Measurements from ENCODE around the gene TAF3. TPM values are rescaled to one million over a fixed set of nuclear protein-coding genes. Genes with fewer than 3 reads are reported as not detected.

TAF3 gene
- total RNA-seq, 3 donors from 2014 or later = 7.4 to 9.7 (median 9.2) TPM

DNA sequence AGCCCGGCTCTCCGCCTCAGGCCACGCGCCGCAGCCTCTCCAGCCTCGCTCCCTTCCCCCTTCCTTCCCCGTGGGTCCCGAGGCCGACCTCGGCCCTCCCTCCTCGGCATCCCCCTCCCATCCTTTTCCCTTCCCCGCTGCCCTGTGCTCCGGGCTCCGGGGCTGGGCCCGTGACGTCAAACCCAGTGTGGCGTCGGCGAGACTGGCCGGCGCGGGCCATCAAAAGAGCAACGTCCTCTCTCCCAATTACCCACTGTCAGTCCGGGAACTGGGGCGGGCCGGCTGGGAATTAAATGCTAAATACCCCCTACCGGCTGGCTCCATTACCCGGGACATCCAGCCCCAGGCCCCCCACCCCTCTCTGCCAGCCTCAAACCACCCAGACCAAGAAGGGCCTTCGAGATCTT lies 233.5 kb downstream of the TAF3 start:
- DNase-seq (ENCODE audit: low spot score in 2 of 2) = no peak
- Histone ChIP-seq H3K27ac (peak overlapping the region; percentile 91 to 96), H3K27me3 (peaks cover 0 to 59% of the 10 kb centered on the region in 2 donors), H3K9me3 (no peaks in the 10 kb centered on the region), H3K4me3 (peak overlapping the region; percentile 20 to 87 (median 72)), H3K4me1 (no peaks in the 10 kb centered on the region), H3K36me3 (no peaks in the 10 kb centered on the region)
- intact Hi-C loops (cut with DNase I; ENCODE audit: low total_unique reads) = no loop called here
- TF ChIP-seq POLR2AphosphoS5 (IDR thresholded peaks at IDR 0.05) (no peak), POLR2A (IDR thresholded peaks at IDR 0.05) (no peak)

DNA sequence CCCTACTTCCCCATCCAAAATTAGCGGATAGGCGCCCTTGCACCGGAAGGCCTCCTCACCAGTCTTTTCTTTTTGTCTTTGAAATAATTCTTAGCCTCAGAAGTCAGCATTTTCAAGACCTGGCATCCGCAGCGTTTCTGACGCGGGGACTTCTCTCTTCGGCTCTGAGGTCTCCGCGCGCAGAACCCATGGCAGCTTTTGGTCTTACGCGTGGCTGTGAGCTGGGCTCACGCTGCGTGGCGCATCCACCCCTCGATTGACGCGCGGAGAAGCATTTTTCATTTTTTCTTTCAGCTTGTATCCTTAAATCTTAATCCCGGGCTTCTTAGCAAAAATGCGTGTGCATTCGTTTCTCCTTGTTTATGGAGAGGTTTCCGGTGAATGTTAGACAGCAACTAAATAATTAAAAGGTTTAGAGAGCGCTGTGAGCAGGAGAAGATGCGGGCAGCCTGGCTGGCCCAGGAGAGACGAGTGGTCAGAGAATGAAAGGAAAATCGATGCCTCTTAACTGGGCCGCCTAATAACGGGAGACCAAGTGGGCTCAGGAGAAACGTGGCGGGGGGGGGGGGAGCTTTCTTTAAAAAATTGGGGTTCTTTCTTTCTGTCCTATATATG lies 234.1 kb downstream of the TAF3 start:
- DNase-seq (ENCODE audit: low spot score in 2 of 2) = no peak
- Histone ChIP-seq H3K36me3 (no peaks in the 10 kb centered on the region), H3K27ac (peak overlapping the region; percentile 91 to 96), H3K4me3 (peak overlapping the region in 2 of 3 donors; percentile 72 to 87), H3K9me3 (no peaks in the 10 kb centered on the region), H3K27me3 (peaks cover 0 to 56% of the 10 kb centered on the region in 2 donors), H3K4me1 (no peaks in the 10 kb centered on the region)
- TF ChIP-seq, protein P1, sequence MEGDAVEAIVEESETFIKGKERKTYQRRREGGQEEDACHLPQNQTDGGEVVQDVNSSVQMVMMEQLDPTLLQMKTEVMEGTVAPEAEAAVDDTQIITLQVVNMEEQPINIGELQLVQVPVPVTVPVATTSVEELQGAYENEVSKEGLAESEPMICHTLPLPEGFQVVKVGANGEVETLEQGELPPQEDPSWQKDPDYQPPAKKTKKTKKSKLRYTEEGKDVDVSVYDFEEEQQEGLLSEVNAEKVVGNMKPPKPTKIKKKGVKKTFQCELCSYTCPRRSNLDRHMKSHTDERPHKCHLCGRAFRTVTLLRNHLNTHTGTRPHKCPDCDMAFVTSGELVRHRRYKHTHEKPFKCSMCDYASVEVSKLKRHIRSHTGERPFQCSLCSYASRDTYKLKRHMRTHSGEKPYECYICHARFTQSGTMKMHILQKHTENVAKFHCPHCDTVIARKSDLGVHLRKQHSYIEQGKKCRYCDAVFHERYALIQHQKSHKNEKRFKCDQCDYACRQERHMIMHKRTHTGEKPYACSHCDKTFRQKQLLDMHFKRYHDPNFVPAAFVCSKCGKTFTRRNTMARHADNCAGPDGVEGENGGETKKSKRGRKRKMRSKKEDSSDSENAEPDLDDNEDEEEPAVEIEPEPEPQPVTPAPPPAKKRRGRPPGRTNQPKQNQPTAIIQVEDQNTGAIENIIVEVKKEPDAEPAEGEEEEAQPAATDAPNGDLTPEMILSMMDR (IDR thresholded peaks at IDR 0.05) = no peak
- TF ChIP-seq POLR2AphosphoS5 (IDR thresholded peaks at IDR 0.05) = no peak
- intact Hi-C loops (cut with DNase I; ENCODE audit: low total_unique reads) = no loop called here

DNA sequence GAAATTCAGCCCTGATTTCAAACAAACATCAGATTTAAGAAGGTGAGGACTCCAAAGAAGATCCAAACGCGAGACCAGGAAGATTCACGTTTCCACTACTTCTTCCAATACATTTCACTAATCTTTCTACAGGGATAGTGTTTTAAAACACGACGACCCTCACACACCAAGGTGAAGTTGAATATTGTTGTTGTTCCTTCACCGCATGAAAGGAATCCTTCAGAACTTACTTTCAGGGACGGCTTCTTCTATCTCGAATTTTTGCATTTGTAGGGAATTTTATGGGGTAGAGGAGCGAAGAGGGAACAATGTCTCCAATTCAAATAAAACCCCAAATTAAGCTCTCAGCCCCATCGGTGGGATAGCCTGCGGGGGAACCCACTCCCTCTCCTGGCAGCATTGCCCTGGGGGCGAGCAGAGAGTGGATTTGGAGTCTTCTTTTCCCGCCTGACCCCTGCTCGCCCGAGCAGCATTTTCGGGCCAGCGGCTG lies 234.7 kb downstream of the TAF3 start:
- no peak for TF ChIP-seq POLR2AphosphoS5 (IDR thresholded peaks at IDR 0.05)
- TF ChIP-seq, protein P1 (IDR thresholded peaks at IDR 0.05) = peak in 1 of 3 donors; percentile 94
- Histone ChIP-seq H3K9me3 (no peaks in the 10 kb centered on the region), H3K4me1 (no peaks in the 10 kb centered on the region), H3K27ac (peak overlapping the region; percentile 91 to 96), H3K27me3 (peaks cover 0 to 51% of the 10 kb centered on the region in 2 donors), H3K36me3 (no peaks in the 10 kb centered on the region), H3K4me3 (peak overlapping the region; percentile 43 to 87 (median 72))
- intact Hi-C loops (cut with DNase I; ENCODE audit: low total_unique reads) = no loop called here
- DNase-seq (ENCODE audit: low spot score in 2 of 2) = no peak

DNA sequence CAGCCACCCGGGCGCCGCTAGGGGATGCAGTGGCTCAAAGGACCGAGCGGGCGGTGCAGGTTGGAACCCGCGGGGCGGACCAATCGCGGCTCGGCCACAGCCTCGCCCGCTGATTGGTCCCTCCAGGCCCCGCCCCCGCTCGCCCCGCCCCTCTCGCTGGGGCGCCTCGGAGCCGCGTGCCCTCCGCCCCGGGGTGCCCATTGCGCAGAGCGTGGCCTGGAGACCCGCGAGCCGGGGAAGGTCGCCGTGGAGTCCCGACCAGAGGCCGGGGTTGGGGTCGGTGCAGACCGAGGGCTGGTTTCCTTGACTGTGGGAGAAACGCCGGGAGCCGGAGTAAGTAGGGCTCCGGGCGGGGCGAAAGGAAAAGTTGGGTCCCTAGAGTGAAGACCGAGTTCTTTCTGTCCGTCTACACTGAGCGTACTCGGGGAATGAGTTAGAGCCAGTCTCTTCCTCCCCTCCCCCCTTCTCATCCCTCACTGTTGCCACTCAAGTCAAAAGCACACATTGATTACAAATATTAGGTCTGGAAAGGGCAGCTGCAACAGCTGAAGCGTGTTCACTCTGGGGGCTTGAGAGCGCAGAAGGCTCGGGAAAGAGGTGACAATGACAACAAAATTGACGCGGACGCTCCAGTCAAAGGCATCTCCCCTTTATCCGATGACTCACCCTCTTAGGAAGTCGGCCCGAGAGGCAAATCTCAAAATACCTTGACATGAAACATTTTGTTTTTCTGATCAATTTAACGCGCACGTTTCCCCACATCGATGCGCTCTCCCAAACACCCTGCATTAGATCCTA lies 235.3 kb downstream of the TAF3 start:
- peaks cover 0 to 50% of the 10 kb centered on the region in 2 donors for H3K27me3 ChIP-seq
- DNase-seq (ENCODE audit: low spot score in 2 of 2) = peak; percentile 91 to 93

DNA sequence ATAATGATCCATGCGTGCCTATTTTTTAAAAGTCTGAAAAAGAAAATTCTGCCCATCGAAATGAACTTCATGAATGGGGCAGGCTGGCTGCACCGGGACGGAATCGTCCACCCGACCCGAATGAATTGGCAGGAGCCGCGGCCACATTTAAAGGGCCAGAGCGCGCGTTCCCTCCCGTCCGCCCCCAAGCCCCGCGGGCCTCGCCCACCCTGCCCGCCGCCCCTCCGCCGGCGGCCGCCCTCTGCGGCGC lies 235.9 kb downstream of the TAF3 start:
- Histone ChIP-seq H3K27me3 (peaks cover 0 to 47% of the 10 kb centered on the region in 2 donors), H3K27ac (peak overlapping the region; percentile 91 to 96), H3K4me3 (peak overlapping the region; percentile 43 to 87 (median 72)), H3K4me1 (no peaks in the 10 kb centered on the region), H3K9me3 (no peaks in the 10 kb centered on the region), H3K36me3 (no peaks in the 10 kb centered on the region)
- intact Hi-C loops (cut with DNase I; ENCODE audit: low total_unique reads) = no loop called here
- peak in 1 of 2 donors; percentile 69 for DNase-seq (ENCODE audit: low spot score in 2 of 2)
- TF ChIP-seq, protein P1 (IDR thresholded peaks at IDR 0.05) = no peak
- TF ChIP-seq POLR2A (IDR thresholded peaks at IDR 0.05) (no peak), POLR2AphosphoS5 (IDR thresholded peaks at IDR 0.05) (no peak)

More for the DNA sequence above, 235.3 kb downstream of the TAF3 start:
- TF ChIP-seq, protein P1 (IDR thresholded peaks at IDR 0.05) = peak in 2 of 3 donors; percentile 63 to 82
- TF ChIP-seq POLR2A (IDR thresholded peaks at IDR 0.05) (peak; percentile 49), POLR2AphosphoS5 (IDR thresholded peaks at IDR 0.05) (peak in 2 of 3 donors; percentile 41 to 57)
- Histone ChIP-seq H3K9me3 (no peaks in the 10 kb centered on the region), H3K4me3 (peak overlapping the region; percentile 43 to 87 (median 72)), H3K27ac (peak overlapping the region; percentile 91 to 96), H3K36me3 (no peaks in the 10 kb centered on the region), H3K4me1 (no peaks in the 10 kb centered on the region)
- intact Hi-C loops (cut with DNase I; ENCODE audit: low total_unique reads) = no loop called here

Measured in breast epithelium (tissue), 4 donors.